Parathyroid adenoma (tissue), 2 donors: ENCODE data around the gene DDX10.

Experiments used
- H2AFZ ChIP-seq: fragments of 300-600 bp; sonication (generic); one replicate; pipeline ENCODE4 v1.7.0; 2017; ENCODE audit warnings: antibody characterized with exemption, mild to moderate bottlenecking
- H3K27ac ChIP-seq: fragments of 300-600 bp; sonication (generic); one replicate; pipeline ENCODE4 v1.7.0; 2017
- H3K27me3 ChIP-seq: fragments of 300-600 bp; sonication (generic); one replicate; pipeline ENCODE4 v1.7.0; 2017; ENCODE audit warnings: low read length; ENCODE audit not compliant: control insufficient read depth, insufficient read depth
- H3K36me3 ChIP-seq: fragments of 300-600 bp; sonication (generic); one replicate; pipeline ENCODE4 v1.7.0; 2017; ENCODE audit warnings: low read length; ENCODE audit not compliant: control insufficient read depth, insufficient read depth
- H3K4me1 ChIP-seq: fragments of 300-600 bp; sonication (generic); one replicate; pipeline ENCODE4 v1.7.0; 2017; ENCODE audit warnings: control low read depth
- H3K4me2 ChIP-seq: fragments of 300-600 bp; sonication (generic); one replicate; pipeline ENCODE4 v1.7.0; 2017; ENCODE audit warnings: low read length
- H3K4me3 ChIP-seq: fragments of 300-600 bp; sonication (generic); one replicate; pipeline ENCODE4 v1.7.0; 2017; ENCODE audit warnings: low read depth, low read length
- H3K79me2 ChIP-seq: fragments of 300-600 bp; sonication (generic); one replicate; pipeline ENCODE4 v1.7.0; 2017; ENCODE audit warnings: control low read depth
- H3K9ac ChIP-seq: fragments of 300-600 bp; sonication (generic); one replicate; pipeline ENCODE4 v1.7.0; 2017; ENCODE audit warnings: mild to moderate bottlenecking
- H3K9me3 ChIP-seq: fragments of 300-600 bp; sonication (generic); one replicate; pipeline ENCODE4 v1.7.0; 2017; ENCODE audit warnings: low read length; ENCODE audit not compliant: control insufficient read depth
- TF ChIP-seq, protein P1 (sequence below): fragments of 300-600 bp; sonication (generic); IDR thresholded peaks from one replicate; pipeline ENCODE4 v1.7.0; 2017; ENCODE audit warnings: antibody characterized with exemption, mild to moderate bottlenecking
- donor health status: primary hyperparathyroidism.

DDX10 gene

DNA sequence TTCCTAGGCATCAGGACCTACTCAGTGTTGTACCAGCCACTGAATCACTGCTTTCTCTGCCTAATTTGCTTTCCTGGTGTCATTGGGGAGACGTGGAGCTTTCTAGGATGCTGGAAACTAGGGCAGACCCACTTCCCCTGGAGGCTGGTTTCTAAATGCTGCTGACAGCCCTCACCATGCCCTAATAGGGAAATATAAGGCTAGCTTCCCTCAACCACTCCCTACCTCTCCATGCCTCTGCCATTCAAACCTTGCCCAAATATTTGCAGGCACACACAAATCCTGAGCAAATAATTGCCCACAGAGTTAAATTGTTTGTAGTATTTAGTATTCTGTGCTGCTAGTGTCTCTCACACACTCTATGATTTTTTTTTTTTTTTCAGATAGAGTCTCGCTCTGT is 310.2 kb downstream of the DDX10 start:
- H3K9ac ChIP-seq, result no peak overlapping the region
- TF ChIP-seq, protein P1, sequence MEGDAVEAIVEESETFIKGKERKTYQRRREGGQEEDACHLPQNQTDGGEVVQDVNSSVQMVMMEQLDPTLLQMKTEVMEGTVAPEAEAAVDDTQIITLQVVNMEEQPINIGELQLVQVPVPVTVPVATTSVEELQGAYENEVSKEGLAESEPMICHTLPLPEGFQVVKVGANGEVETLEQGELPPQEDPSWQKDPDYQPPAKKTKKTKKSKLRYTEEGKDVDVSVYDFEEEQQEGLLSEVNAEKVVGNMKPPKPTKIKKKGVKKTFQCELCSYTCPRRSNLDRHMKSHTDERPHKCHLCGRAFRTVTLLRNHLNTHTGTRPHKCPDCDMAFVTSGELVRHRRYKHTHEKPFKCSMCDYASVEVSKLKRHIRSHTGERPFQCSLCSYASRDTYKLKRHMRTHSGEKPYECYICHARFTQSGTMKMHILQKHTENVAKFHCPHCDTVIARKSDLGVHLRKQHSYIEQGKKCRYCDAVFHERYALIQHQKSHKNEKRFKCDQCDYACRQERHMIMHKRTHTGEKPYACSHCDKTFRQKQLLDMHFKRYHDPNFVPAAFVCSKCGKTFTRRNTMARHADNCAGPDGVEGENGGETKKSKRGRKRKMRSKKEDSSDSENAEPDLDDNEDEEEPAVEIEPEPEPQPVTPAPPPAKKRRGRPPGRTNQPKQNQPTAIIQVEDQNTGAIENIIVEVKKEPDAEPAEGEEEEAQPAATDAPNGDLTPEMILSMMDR, result no peak
- no peak overlapping the region for H3K4me2 ChIP-seq
- no peaks in the 10 kb centered on the region for H3K9me3 ChIP-seq
- no peak overlapping the region for H3K4me3 ChIP-seq
- H3K36me3 ChIP-seq, result no peaks in the 10 kb centered on the region
- H3K4me1 ChIP-seq, result no peaks in the 10 kb centered on the region
- no peaks in the 10 kb centered on the region for H3K79me2 ChIP-seq
- H3K27me3 ChIP-seq, result no peaks in the 10 kb centered on the region
- H3K27ac ChIP-seq, result no peak overlapping the region
- no peak overlapping the region for H2AFZ ChIP-seq

DNA sequence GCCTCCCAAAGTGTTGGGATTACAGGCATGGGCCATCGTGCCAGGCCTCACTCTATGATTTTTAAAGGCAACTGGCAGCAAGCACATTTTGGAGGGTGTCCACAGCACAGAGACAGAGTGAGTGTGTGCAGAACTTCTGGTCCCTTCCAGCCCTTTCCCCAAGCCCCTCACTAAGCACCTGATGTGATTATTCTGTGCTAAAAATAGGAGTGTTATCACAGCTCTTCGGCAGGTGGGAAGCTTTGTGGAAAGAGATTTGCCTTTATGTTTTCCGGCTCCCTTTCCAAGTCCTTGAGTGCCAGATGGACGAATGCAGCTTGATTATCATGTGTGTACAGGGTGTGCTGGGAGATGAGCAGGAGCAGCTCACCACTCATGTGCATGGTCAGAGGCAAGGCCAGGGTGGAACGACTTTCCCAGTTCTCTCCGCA is 310.8 kb downstream of the DDX10 start:
- H3K27me3 ChIP-seq, result no peaks in the 10 kb centered on the region
- no peaks in the 10 kb centered on the region for H3K4me1 ChIP-seq
- no peak overlapping the region for H3K9ac ChIP-seq
- no peak overlapping the region for H3K27ac ChIP-seq
- TF ChIP-seq, protein P1, result no peak
- H3K4me2 ChIP-seq, result no peak overlapping the region
- H2AFZ ChIP-seq, result no peak overlapping the region
- no peaks in the 10 kb centered on the region for H3K79me2 ChIP-seq
- no peaks in the 10 kb centered on the region for H3K36me3 ChIP-seq
- no peak overlapping the region for H3K4me3 ChIP-seq
- H3K9me3 ChIP-seq, result no peaks in the 10 kb centered on the region

DNA sequence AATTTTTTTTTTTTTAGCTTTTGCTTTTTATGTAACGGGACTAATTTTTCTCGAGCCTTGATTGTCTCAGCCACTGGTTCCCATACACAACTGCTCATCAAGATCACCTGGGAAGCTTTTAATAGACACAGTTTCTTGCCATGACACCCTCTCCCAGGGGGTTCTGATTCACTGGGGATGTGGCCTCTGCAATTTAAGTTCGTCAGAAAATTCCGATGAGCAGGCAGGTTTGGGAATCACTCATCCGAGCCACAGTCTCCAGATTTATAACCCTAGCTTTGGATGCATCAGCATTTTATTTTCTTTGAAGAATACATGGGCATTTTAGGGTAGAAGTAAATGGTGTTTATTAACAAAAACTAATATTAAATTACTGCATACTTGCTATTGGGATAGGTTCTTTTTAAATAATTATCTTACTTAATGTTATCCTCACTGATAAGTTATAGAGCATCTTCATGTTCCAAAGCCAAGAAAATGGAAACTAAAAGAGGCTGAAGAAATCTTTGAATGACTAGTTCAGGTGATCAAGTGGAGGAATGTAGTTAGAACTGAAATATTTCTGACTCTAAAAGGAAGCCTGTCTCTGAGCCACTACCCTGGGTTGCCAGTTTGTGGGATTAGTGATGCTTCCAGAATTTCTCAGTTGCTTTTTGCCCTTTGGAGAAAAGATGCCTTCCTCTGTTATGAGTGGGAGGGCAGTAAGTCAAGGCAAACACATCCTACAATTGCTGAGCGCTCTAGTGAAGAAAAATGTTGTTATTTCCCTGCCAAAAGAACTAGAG is 319.0 kb downstream of the DDX10 start:
- TF ChIP-seq, protein P1, result no peak

DNA sequence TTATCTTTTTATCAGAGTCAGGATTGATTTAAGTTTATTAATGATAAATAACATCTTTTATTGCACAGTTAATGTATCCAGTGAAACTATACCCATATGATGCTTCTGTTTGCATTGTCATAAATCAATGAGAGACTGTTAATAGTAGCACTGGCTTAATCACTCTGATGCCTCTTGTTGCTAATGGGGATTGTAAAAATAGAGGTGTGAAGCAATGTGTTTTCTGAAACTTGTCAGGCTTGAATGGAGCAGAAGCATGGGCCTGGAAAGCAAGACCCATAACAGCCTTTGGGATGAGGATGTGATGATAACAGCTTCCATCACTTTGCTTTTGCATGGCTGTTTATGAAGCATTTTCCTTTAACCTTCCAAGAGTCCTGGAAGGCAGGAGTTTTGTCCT is 319.7 kb downstream of the DDX10 start:
- no peak overlapping the region for H3K9ac ChIP-seq
- H3K27me3 ChIP-seq, result no peaks in the 10 kb centered on the region
- H3K4me2 ChIP-seq, result no peak overlapping the region
- H3K4me1 ChIP-seq, result no peaks in the 10 kb centered on the region
- no peaks in the 10 kb centered on the region for H3K9me3 ChIP-seq
- no peak overlapping the region for H3K27ac ChIP-seq
- H3K4me3 ChIP-seq, result no peak overlapping the region
- no peak overlapping the region for H2AFZ ChIP-seq
- TF ChIP-seq, protein P1, result no peak
- no peaks in the 10 kb centered on the region for H3K79me2 ChIP-seq
- no peaks in the 10 kb centered on the region for H3K36me3 ChIP-seq

More for the DNA sequence above, 319.0 kb downstream of the DDX10 start:
- Histone ChIP-seq H3K79me2 (no peaks in the 10 kb centered on the region), H3K9me3 (no peaks in the 10 kb centered on the region), H3K4me3 (no peak overlapping the region), H3K4me2 (no peak overlapping the region), H3K9ac (no peak overlapping the region), H3K4me1 (no peaks in the 10 kb centered on the region), H3K27me3 (no peaks in the 10 kb centered on the region), H2AFZ (no peak overlapping the region), H3K36me3 (no peaks in the 10 kb centered on the region), H3K27ac (no peak overlapping the region)
